Measurements from ENCODE around the gene HCLS1.
"Not testable (repeated sequence)": the region's sequence is repeated elsewhere in the genome, so short reads cannot be mapped to it uniquely, and the experiment has no call there.

Gene HCLS1

DNA sequence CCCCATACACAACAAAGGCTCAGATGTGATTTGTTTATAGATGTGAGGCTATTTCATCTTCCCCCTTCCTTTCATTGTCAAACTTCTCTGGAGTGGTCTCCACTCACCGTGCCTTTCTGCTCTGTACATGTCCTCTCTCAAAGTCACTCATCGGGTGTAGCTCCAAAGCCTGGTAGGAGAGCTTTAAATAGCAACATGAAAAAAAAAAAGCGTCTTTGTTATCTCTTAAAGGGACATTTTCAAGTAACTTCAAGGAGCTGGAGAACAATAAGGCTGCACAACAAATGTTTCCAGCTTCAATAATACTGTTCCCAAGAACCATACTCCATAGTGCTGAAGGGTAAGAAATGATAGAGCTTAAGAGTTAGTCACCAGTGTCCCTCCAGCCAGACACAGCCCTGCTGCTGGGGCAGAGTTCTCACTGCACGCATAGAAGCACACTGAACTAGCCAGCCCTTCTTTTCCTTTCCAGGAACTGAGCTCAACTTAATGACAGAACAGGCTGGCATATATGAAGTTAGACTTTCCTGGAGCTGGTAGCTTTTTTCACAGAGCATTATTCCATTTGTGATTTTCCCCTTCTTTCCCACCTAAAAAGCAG is 59.4 kb downstream of the HCLS1 start:
- TF ChIP-seq, protein P1, sequence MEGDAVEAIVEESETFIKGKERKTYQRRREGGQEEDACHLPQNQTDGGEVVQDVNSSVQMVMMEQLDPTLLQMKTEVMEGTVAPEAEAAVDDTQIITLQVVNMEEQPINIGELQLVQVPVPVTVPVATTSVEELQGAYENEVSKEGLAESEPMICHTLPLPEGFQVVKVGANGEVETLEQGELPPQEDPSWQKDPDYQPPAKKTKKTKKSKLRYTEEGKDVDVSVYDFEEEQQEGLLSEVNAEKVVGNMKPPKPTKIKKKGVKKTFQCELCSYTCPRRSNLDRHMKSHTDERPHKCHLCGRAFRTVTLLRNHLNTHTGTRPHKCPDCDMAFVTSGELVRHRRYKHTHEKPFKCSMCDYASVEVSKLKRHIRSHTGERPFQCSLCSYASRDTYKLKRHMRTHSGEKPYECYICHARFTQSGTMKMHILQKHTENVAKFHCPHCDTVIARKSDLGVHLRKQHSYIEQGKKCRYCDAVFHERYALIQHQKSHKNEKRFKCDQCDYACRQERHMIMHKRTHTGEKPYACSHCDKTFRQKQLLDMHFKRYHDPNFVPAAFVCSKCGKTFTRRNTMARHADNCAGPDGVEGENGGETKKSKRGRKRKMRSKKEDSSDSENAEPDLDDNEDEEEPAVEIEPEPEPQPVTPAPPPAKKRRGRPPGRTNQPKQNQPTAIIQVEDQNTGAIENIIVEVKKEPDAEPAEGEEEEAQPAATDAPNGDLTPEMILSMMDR (IDR thresholded peaks at IDR 0.05; ENCODE audit: low read depth, low read length, missing control alignments): no peak
- no peak for DNase-seq (ENCODE audit: low read depth)
- H3K4me3 ChIP-seq (ENCODE audit: low read depth, low read length): no peak overlapping the region

DNA sequence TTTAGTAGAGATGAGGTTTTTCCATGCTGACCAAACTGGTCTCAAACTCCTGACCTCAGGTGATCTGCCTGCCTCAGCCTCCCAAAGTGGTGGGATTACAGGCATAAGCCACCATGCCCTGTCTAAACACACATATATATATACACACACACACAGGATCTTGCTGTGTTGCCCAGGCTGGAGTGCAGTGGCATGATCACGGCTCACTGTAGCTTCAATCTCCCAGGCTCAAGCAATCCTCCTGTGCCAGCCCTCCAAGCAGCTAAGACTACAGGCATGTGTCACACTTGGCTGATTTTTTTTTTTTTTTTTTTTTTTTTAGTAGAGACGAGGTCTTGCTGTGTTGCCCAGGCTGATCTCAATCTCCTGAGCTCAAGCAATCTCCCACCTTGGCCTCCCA is 60.8 kb downstream of the HCLS1 start:
- not testable (repeated sequence) for H3K4me3 ChIP-seq (ENCODE audit: low read depth, low read length)

DNA sequence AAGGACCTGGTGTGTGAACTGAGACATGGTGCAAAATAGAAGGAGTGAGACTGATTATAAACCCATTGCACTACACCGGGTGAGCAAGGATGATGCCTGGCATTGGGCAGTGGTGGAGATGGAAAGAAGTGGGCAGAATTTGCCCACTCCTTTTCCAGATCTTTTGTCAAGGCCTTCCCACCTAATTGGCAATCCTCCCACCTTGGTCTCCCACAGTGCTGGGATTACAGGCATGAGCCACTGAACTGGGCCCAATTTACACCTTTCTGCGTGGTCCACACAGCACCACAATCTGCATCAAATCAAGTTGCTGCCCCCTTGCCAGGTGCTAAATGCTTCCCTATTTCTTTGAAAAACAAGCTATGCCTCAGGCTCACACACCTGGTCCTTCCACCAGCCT is 62.1 kb downstream of the HCLS1 start:
- TF ChIP-seq, protein P1 (IDR thresholded peaks at IDR 0.05; ENCODE audit: low read depth, low read length, missing control alignments): no peak
- H3K4me3 ChIP-seq (ENCODE audit: low read depth, low read length): no peak overlapping the region
- DNase-seq (ENCODE audit: low read depth): no peak

More for the DNA sequence above, 60.8 kb downstream of the HCLS1 start:
- DNase-seq (ENCODE audit: low read depth): not testable (repeated sequence)

DNA sequence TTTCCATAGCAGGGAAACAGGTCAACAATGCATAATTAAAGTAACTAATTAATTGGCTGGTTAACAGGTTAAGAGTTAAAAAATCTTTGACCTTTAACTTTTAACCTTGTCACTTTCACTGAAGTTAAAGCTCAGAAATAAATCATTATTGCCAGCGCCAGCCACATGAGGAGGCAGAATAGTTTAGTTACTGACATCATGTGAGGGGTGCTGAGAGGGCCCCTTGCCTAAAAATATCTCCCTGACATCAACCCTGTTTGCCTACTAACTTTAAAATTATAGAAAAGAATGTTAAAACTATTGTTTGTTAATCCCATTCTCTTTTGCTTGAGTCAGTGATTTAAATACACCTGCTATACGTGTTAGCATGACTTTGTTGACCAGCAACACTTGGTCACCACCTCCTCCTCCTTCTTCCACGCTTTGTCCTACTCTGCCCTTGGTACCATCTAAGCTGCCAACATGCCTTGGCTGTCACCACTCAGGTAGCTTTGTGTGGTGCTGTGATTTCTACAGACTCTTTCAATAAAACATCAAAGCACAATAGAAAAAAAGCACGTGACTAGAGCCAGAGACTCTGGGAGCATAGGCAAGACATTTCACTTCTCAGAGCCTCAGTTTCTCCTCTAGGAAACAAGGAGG is 64.8 kb downstream of the HCLS1 start:
- TF ChIP-seq, protein P1 (IDR thresholded peaks at IDR 0.05; ENCODE audit: low read depth, low read length, missing control alignments): no peak
- DNase-seq (ENCODE audit: low read depth): no peak
- no peak overlapping the region for H3K4me3 ChIP-seq (ENCODE audit: low read depth, low read length)

DNA sequence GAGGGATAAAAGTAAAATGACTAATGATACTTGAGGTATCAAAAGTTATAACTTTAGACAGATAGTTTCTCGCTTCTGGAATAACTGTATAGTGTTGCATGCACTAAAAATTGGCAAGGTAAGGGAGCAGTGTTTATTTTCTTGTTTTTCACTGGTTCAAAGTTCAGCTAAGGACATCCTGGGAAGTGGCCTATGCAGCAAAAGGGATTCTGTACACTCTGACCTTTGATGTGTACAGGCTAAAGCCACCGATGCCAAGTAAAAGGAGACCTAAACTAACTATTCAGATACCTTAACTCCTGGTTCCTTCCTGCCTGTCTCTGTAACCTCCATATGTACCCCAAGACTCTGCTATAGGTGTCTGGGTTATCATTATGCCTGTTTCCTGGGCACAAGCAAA is 65.9 kb downstream of the HCLS1 start:
- TF ChIP-seq, protein P1 (IDR thresholded peaks at IDR 0.05; ENCODE audit: low read depth, low read length, missing control alignments): no peak

DNA sequence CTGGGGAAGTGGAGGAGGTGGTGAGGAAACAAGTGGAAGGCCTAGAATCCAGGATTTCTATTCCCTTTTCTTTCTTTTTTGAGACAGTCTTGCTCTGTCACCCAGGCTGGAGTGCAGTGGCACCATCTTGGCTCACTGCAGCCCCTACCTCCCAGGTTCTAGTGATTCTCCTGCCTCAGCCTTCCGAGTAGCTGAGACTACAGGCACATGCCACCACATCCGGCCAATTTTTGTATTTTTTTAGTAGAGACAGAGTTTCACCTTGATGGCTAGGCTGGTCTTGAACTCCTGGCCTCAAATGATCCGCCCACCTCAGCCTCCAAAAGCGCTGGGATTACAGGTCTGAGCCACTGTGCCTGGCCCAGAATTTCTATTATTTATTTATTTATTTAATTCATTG is 66.9 kb downstream of the HCLS1 start:
- not testable (repeated sequence) for DNase-seq (ENCODE audit: low read depth); H3K4me3 ChIP-seq (ENCODE audit: low read depth, low read length)

More for the DNA sequence above, 65.9 kb downstream of the HCLS1 start:
- DNase-seq (ENCODE audit: low read depth): no peak
- no peak overlapping the region for H3K4me3 ChIP-seq (ENCODE audit: low read depth, low read length)

DNA sequence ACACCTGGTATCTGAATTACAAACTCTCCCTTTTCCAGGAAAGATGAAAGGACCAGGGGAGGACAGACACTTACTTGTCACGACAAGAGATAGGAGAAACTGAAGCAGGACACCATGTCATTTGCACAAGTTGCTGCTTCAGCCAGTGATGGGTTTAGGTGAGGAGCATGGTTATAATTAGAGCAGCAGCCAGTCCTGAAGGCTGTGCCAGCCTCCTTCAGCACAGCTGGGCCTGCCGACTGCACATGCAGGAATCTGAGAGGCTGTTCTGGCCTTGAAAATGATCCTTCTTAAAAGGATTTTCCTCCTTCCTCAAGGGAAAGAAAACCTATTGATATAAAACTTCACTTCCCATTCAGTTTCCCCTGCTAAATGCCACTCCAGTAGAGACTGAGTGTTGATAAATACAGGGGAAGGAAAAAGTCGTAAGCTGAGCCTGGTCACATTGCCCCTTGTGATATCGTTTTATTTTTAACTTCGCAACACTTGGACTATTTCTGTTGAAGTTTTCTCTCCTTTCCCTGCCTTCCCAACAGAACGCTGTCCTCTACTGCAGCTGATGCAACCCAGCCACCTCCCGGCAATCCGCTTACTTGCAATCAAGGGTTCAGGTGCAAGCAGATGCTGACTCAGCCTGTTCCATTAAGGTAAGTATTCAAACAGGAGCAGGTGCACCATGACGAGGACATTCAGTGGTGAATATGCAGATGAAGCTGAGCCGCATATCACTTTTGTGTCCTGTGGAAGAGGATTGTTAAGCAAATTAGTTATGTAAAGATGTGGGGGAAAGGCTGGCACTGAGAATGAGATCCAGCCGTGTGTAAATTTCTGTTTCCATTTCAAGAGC is 67.6 kb downstream of the HCLS1 start, which contains the start of gene FBXO40:
TSS of gene FBXO40 (plus strand) at position 524 of the 847 bp plus-strand sequence. CDS start 27,197 bp downstream, outside the sequence.
- H3K4me3 ChIP-seq (ENCODE audit: low read depth, low read length): peak within 1 kb of the TSS; percentile 3; the same call in 1 of the 2 replicates
- TF ChIP-seq, protein P1 (IDR thresholded peaks at IDR 0.05; ENCODE audit: low read depth, low read length, missing control alignments): no peak
- DNase-seq (ENCODE audit: low read depth): peak; percentile 66
